ENCODE data around the gene IPMK. TPM values are rescaled to one million over a fixed set of nuclear protein-coding genes. Genes with fewer than 3 reads are reported as not detected.

Gene IPMK
- total and polyA plus RNA-seq, 2 experiments from 2014 or later: 3.6 to 6.6 TPM

GRCh38 chr10:58206251-58206650 lies 61.4 kb downstream of the IPMK start:
- Histone ChIP-seq H3K4me2 (ENCODE audit: unreplicated experiment) (no peak overlapping the region), H2AFZ (no peak overlapping the region), H4K20me1 (ENCODE audit: insufficient read depth) (no peaks in the 10 kb centered on the region), H3K9ac (no peak overlapping the region), H3K4me1 (ENCODE audit: insufficient read depth) (no peaks in the 10 kb centered on the region), H3K79me2 (ENCODE audit: insufficient read depth) (no peaks in the 10 kb centered on the region), H3K9me3 (ENCODE audit: low read depth) (no peaks in the 10 kb centered on the region), H3K27ac (no peak overlapping the region), H3K4me3 (no peak overlapping the region), H3K36me3 (ENCODE audit: low read depth) (no peaks in the 10 kb centered on the region), H3K9me2 (ENCODE audit: insufficient read depth) (no peaks in the 10 kb centered on the region), H3F3A (ENCODE audit: insufficient read depth) (no peaks in the 10 kb centered on the region), H3K27me3 (replicated peaks; ENCODE audit: insufficient read depth) (no peaks in the 10 kb centered on the region)
- 97 to 100% methylated on average over 1 of the region's 1 CpG for WGBS, 2 experiments (ENCODE audit: low coverage in 1 of 2, low lambda C conversion rate in 2 of 2, missing lambda C conversion rate in 2 of 2)
- in situ Hi-C loops (cut with MboI): no loop called here
- DNase-seq: no peak
- no peak for TF ChIP-seq EZH2phosphoT487 (IDR thresholded peaks at IDR 0.05; ENCODE audit: insufficient read depth, low read depth)
- no peak for TF ChIP-seq EZH2 (IDR thresholded peaks at IDR 0.05; ENCODE audit: insufficient read depth, poor library complexity, severe bottlenecking)

GRCh38 chr10:58201704-58202103 lies 66.0 kb downstream of the IPMK start:
- Histone ChIP-seq H3K9ac (no peak overlapping the region), H3K36me3 (ENCODE audit: low read depth) (no peaks in the 10 kb centered on the region), H2AFZ (no peak overlapping the region), H3K79me2 (ENCODE audit: insufficient read depth) (no peaks in the 10 kb centered on the region), H3K4me2 (ENCODE audit: unreplicated experiment) (no peak overlapping the region), H3K9me3 (ENCODE audit: low read depth) (no peaks in the 10 kb centered on the region), H3K9me2 (ENCODE audit: insufficient read depth) (no peaks in the 10 kb centered on the region), H3K27ac (no peak overlapping the region), H3K4me3 (no peak overlapping the region), H3K4me1 (ENCODE audit: insufficient read depth) (no peaks in the 10 kb centered on the region), H4K20me1 (ENCODE audit: insufficient read depth) (no peaks in the 10 kb centered on the region), H3K27me3 (replicated peaks; ENCODE audit: insufficient read depth) (no peaks in the 10 kb centered on the region), H3F3A (ENCODE audit: insufficient read depth) (no peaks in the 10 kb centered on the region)
- 78 to 87% methylated on average over 2 of the region's 2 CpGs for WGBS, 2 experiments (ENCODE audit: low coverage in 1 of 2, low lambda C conversion rate in 2 of 2, missing lambda C conversion rate in 2 of 2)
- in situ Hi-C loops (cut with MboI): no loop called here
- TF ChIP-seq EZH2 (IDR thresholded peaks at IDR 0.05; ENCODE audit: insufficient read depth, poor library complexity, severe bottlenecking): no peak
- no peak for TF ChIP-seq EZH2phosphoT487 (IDR thresholded peaks at IDR 0.05; ENCODE audit: insufficient read depth, low read depth)
- no peak for DNase-seq

GRCh38 chr10:58189269-58189668 lies 78.4 kb downstream of the IPMK start:
- Histone ChIP-seq H3F3A (ENCODE audit: insufficient read depth) (no peaks in the 10 kb centered on the region), H3K4me3 (no peak overlapping the region), H3K4me2 (ENCODE audit: unreplicated experiment) (no peak overlapping the region), H3K9me3 (ENCODE audit: low read depth) (no peaks in the 10 kb centered on the region), H3K9ac (no peak overlapping the region), H3K9me2 (ENCODE audit: insufficient read depth) (no peaks in the 10 kb centered on the region), H3K36me3 (ENCODE audit: low read depth) (no peaks in the 10 kb centered on the region), H3K79me2 (ENCODE audit: insufficient read depth) (no peaks in the 10 kb centered on the region), H2AFZ (no peak overlapping the region), H3K4me1 (ENCODE audit: insufficient read depth) (0 out of 2 replicates have a peak, but pooled peaks cover 8% of the 10 kb centered on the region), H3K27ac (no peak overlapping the region), H4K20me1 (ENCODE audit: insufficient read depth) (no peaks in the 10 kb centered on the region), H3K27me3 (replicated peaks; ENCODE audit: insufficient read depth) (no peaks in the 10 kb centered on the region)
- 11 to 13% methylated on average over 3 of the region's 3 CpGs for WGBS, 2 experiments (ENCODE audit: low coverage in 1 of 2, low lambda C conversion rate in 2 of 2, missing lambda C conversion rate in 2 of 2)
- in situ Hi-C loops (cut with MboI): loop anchor here (5.0 to 25.0 kb wide), 2 partner anchors 98 to 748 kb away; no protein-coding TSS in a partner anchor
- DNase-seq: peak; percentile 23
- TF ChIP-seq EZH2 (IDR thresholded peaks at IDR 0.05; ENCODE audit: insufficient read depth, poor library complexity, severe bottlenecking) (no peak), EZH2phosphoT487 (IDR thresholded peaks at IDR 0.05; ENCODE audit: insufficient read depth, low read depth) (no peak)

GRCh38 chr10:58184120-58184670 lies 83.5 kb downstream of the IPMK start:
- Histone ChIP-seq H4K20me1 (ENCODE audit: insufficient read depth) (no peaks in the 10 kb centered on the region), H3K9me3 (ENCODE audit: low read depth) (no peaks in the 10 kb centered on the region), H3K27me3 (replicated peaks; ENCODE audit: insufficient read depth) (no peaks in the 10 kb centered on the region), H3K9ac (no peak overlapping the region), H3K36me3 (ENCODE audit: low read depth) (no peaks in the 10 kb centered on the region), H3K4me3 (no peak overlapping the region), H3F3A (ENCODE audit: insufficient read depth) (no peaks in the 10 kb centered on the region), H3K4me2 (ENCODE audit: unreplicated experiment) (no peak overlapping the region), H2AFZ (no peak overlapping the region), H3K27ac (no peak overlapping the region), H3K4me1 (ENCODE audit: insufficient read depth) (0 out of 2 replicates have a peak, but pooled peaks cover 3% of the 10 kb centered on the region), H3K9me2 (ENCODE audit: insufficient read depth) (no peaks in the 10 kb centered on the region), H3K79me2 (ENCODE audit: insufficient read depth) (no peaks in the 10 kb centered on the region)
- TF ChIP-seq EZH2phosphoT487 (IDR thresholded peaks at IDR 0.05; ENCODE audit: insufficient read depth, low read depth): no peak
- TF ChIP-seq EZH2 (IDR thresholded peaks at IDR 0.05; ENCODE audit: insufficient read depth, poor library complexity, severe bottlenecking): no peak
- DNase-seq: no peak
- in situ Hi-C loops (cut with MboI): loop anchor here (25.0 kb wide), 1 partner anchor 753 kb away; no protein-coding TSS in a partner anchor
- WGBS, 2 experiments (ENCODE audit: low coverage in 1 of 2, low lambda C conversion rate in 2 of 2, missing lambda C conversion rate in 2 of 2): 88% methylated on average over 7 of the region's 7 CpGs
